Subcutaneous adipose tissue (tissue), 4 donors: ENCODE results near the gene RGS6. TPM values are rescaled to one million over a fixed set of nuclear protein-coding genes. Genes with fewer than 3 reads are reported as not detected.

Experiments
- CTCF ChIP-seq: fragments of 450-650 bp; IDR thresholded peaks from one replicate; pipeline ENCODE4 v1.5.1; 2016; ENCODE audit warnings: low read depth, mild to moderate bottlenecking, control low read depth, antibody characterized with exemption, moderate library complexity
- total RNA-seq, 4 donors: library from RNA; depleted of rRNA; stranded (reverse); fragments of >200 nt; gene quantifications; one replicate each; pipeline ENCODE4 v1.1.0, GENCODE V29; 2016

The RGS6 gene
- total RNA-seq, 4 donors from 2014 or later = 4.4 to 32.0 (median 11.4) TPM

GRCh38 chr14:71933001-71933587 lies 865 bp downstream of the RGS6 start:
- no peak for TF ChIP-seq CTCF

GRCh38 chr14:71942904-71943694 lies 10.9 kb downstream of the RGS6 start:
- no peak for TF ChIP-seq CTCF

- TF ChIP-seq CTCF = no peak
Measured at GRCh38 chr14:71943695-71944018, 11.4 kb downstream of the RGS6 start.

GRCh38 chr14:71947947-71948500 lies 15.8 kb downstream of the RGS6 start:
- no peak for TF ChIP-seq CTCF

GRCh38 chr14:71952381-71953363 lies 20.4 kb downstream of the RGS6 start:
- no peak for TF ChIP-seq CTCF

GRCh38 chr14:71956920-71957563 lies 24.8 kb downstream of the RGS6 start:
- TF ChIP-seq CTCF = no peak
